ENCODE data around the gene HYLS1. TPM values are rescaled to one million over a fixed set of nuclear protein-coding genes. Genes with fewer than 3 reads are reported as not detected.

HYLS1 gene
- total and polyA plus RNA-seq, 9 of the 15 experiments (the other 6 are each of a cell fraction or from before 2014, with no cell fraction given) = 2.7 to 8.2 (median 4.8) TPM

DNA sequence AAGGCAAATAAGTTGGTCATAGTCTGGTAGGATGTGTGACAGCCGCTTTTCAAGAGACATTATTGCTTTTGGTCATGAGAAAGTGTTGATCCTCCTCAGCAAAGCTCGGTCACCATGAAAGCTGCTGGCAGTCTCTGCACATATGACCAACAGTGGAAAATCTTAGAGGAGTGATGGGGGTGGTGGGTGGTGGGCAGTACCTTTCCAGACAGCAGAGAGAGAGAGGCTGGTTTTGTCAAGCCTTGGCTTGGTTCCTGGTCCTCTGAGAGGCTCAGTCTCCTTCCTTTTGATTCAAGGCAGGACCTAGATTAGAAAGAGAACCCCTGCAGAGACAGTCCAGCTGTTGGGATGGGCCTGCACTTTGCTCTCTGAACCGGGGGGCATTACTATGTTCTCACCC lies 38.3 kb downstream of the HYLS1 start (continued):
- no peak for TF ChIP-seq GMEB1 (CRISPR knock-in tag; IDR thresholded peaks at IDR 0.05)
- TF ChIP-seq, protein P1, sequence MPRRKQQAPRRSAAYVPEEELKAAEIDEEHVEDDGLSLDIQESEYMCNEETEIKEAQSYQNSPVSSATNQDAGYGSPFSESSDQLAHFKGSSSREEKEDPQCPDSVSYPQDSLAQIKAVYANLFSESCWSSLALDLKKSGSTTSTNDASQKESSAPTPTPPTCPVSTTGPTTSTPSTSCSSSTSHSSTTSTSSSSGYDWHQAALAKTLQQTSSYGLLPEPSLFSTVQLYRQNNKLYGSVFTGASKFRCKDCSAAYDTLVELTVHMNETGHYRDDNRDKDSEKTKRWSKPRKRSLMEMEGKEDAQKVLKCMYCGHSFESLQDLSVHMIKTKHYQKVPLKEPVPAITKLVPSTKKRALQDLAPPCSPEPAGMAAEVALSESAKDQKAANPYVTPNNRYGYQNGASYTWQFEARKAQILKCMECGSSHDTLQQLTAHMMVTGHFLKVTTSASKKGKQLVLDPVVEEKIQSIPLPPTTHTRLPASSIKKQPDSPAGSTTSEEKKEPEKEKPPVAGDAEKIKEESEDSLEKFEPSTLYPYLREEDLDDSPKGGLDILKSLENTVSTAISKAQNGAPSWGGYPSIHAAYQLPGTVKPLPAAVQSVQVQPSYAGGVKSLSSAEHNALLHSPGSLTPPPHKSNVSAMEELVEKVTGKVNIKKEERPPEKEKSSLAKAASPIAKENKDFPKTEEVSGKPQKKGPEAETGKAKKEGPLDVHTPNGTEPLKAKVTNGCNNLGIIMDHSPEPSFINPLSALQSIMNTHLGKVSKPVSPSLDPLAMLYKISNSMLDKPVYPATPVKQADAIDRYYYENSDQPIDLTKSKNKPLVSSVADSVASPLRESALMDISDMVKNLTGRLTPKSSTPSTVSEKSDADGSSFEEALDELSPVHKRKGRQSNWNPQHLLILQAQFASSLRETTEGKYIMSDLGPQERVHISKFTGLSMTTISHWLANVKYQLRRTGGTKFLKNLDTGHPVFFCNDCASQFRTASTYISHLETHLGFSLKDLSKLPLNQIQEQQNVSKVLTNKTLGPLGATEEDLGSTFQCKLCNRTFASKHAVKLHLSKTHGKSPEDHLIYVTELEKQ (CRISPR knock-in tag; IDR thresholded peaks at IDR 0.05) = no peak
- TF ChIP-seq CTCF (IDR thresholded peaks at IDR 0.05 in 2 of 3, conservative IDR thresholded peaks at IDR 0.05 in 1 of 3; ENCODE audit: insufficient read depth in 2 of 3, low read depth in 1 of 3, low read length in 3 of 3) = no peak

Measured in K562 (cell line).